Keratinocyte (primary cell): Measurements from ENCODE around the gene UBASH3B. TPM values are rescaled to one million over a fixed set of nuclear protein-coding genes. Genes with fewer than 3 reads are reported as not detected.

Source experiments
- DNase-seq: peaks from one replicate; pipeline ENCODE4 v3.0.0-alpha.2; 2011; ENCODE audit warnings: low read depth, missing footprints, low spot score
- FAIRE-seq: peaks from 2 replicates; lab custom pipeline; 2011; peaks lifted over from hg19 to GRCh38; lab: Jason Lieb, UNC
- H2AFZ ChIP-seq: 2 replicates; pipeline ENCODE4 v1.6.0; 2012; ENCODE audit warnings: low read length, control low read depth, inconsistent platforms; ENCODE audit not compliant: control insufficient read depth
- H3K27ac ChIP-seq: 2 replicates; pipeline ENCODE4 v1.5.1; 2011; ENCODE audit warnings: low read length; ENCODE audit not compliant: control insufficient read depth, insufficient read depth
- H3K27me3 ChIP-seq: 3 replicates; pipeline ENCODE4 v1.6.0; 2011; ENCODE audit warnings: low read length; ENCODE audit not compliant: control insufficient read depth, insufficient read depth; ENCODE audit errors: extremely low read depth
- H3K36me3 ChIP-seq, 2 experiments: 2 replicates in 1 of 2; 3 replicates in 1 of 2; pipeline ENCODE4 v1.5.1; 2011; ENCODE audit warnings: low read length in 2 of 2, mild to moderate bottlenecking in 1 of 2; ENCODE audit not compliant: control insufficient read depth in 2 of 2, insufficient read depth in 2 of 2; ENCODE audit errors: extremely low read depth in 1 of 2
- H3K4me1 ChIP-seq: 3 replicates; pipeline ENCODE4 v1.5.1; 2011; ENCODE audit warnings: low read length; ENCODE audit not compliant: control insufficient read depth, insufficient read depth; ENCODE audit errors: extremely low read depth
- H3K4me2 ChIP-seq: 3 replicates; pipeline ENCODE4 v1.6.0; 2011; ENCODE audit warnings: low read depth, low read length; ENCODE audit not compliant: control insufficient read depth, insufficient read depth; ENCODE audit errors: extremely low read depth
- H3K4me3 ChIP-seq, 3 experiments: fragments of 200-600 bp in 1 of 3; sonication (generic) in 1 of 3; 2 replicates in 2 of 3; 3 replicates in 1 of 3; pipeline ENCODE4 v1.5.1; 2011 to 2016; ENCODE audit warnings: low read length in 3 of 3, mild to moderate bottlenecking in 3 of 3, control low read depth in 2 of 3, inconsistent platforms in 1 of 3, low read depth in 1 of 3, mixed read lengths in 1 of 3, mixed run types in 1 of 3, moderate library complexity in 1 of 3; ENCODE audit not compliant: control insufficient read depth in 2 of 3, insufficient read depth in 2 of 3; ENCODE audit errors: extremely low read depth in 1 of 3
- H3K79me2 ChIP-seq: 2 replicates; pipeline ENCODE4 v1.6.0; 2012; ENCODE audit warnings: low read length; ENCODE audit not compliant: control insufficient read depth, insufficient read depth
- H3K9ac ChIP-seq: 3 replicates; pipeline ENCODE4 v1.6.0; 2011; ENCODE audit warnings: low read length; ENCODE audit not compliant: control insufficient read depth, insufficient read depth; ENCODE audit errors: extremely low read depth
- H3K9me1 ChIP-seq: 3 replicates; pipeline ENCODE4 v1.6.0; 2011; ENCODE audit warnings: low read length; ENCODE audit not compliant: control insufficient read depth, insufficient read depth; ENCODE audit errors: extremely low read depth
- H3K9me3 ChIP-seq: 2 replicates; pipeline ENCODE4 v1.5.1; 2012; ENCODE audit warnings: low read depth, low read length; ENCODE audit not compliant: control insufficient read depth
- H4K20me1 ChIP-seq: 3 replicates; pipeline ENCODE4 v1.6.0; 2011; ENCODE audit warnings: low read length; ENCODE audit not compliant: control insufficient read depth, insufficient read depth; ENCODE audit errors: extremely low read depth
- EZH2 ChIP-seq: IDR thresholded peaks from one replicate; pipeline ENCODE4 v1.6.1; 2012; ENCODE audit warnings: inconsistent platforms, mild to moderate bottlenecking, low read length, moderate library complexity
- dilution Hi-C: fragments of 300-500 bp; cut with MboI; formaldehyde crosslinking; loops from one replicate; pipeline ENCODE4 v1.7.0; 2020; ENCODE audit warnings: low sequenced_read_pairs; ENCODE audit not compliant: extremely low pct_ligation_motif_present
- polyA plus RNA-seq, 5 experiments: library from polyadenylated mRNA; depleted of rRNA in 3 of 5; stranded (reverse) in 3 of 5; stranded (forward) in 1 of 5; unstranded in 1 of 5; fragments of >200 nt; gene quantifications; 1 replicate in 1 of 5; 2 replicates in 3 of 5; 3 replicates in 1 of 5; pipeline versions ENCODE4 v1.2.1 to v1.2.3, GENCODE V29; 2011 to 2012; ENCODE audit warnings: missing spikeins in 2 of 5, low read depth in 1 of 5, low replicate concordance in 1 of 5
- TF ChIP-seq, protein P1 (sequence below), 3 experiments: IDR thresholded peaks in 1 of 3; conservative IDR thresholded peaks in 1 of 3; optimal IDR thresholded peaks in 1 of 3; 2 replicates in 2 of 3; 3 replicates in 1 of 3; pipeline versions ENCODE3 to v1.5.1; 2011; ENCODE audit warnings: low read length in 3 of 3, mild to moderate bottlenecking in 3 of 3, moderate library complexity in 2 of 3, control low read depth in 1 of 3, inconsistent platforms in 1 of 3; ENCODE audit not compliant: insufficient read depth in 2 of 3; ENCODE audit errors: extremely low read depth in 1 of 3

Gene UBASH3B
- polyA plus RNA-seq, 1 donor (not counting 4 experiments of a cell fraction or from before 2014, with no cell fraction given), result 25.0 TPM

DNA sequence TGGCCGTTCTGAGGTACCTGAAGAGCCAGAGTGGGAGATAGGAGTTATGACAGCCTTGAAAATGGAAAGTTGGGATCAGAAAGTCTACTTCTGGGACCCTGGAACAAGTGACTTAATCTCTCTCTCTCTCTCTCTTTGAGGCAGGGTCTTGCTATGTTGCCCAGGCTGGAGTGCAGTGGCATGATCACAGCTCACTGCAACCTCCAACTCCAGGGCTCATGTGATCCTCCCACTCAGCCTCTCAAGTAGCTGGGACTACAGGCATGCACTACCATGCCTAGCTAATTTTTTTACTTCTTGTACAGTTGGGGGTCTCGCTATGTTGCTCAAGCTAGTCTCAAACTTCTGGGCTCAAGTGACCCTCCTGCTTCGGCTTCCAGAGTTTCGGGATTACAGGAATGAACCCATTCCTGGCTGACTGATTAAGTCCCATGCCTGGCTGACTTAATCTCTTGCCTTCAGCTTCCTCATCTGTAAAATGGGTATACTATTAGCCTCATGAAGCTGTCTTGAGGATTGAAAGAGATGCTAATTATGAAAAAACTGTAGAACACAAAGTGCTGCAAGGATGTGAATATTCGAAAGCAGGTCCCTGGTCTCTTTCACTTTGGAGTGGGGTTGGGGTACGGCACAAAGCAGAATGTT is 87.7 kb downstream of the UBASH3B start:
- Histone ChIP-seq H2AFZ (no peak overlapping the region), H3K27me3 (no peaks in the 10 kb centered on the region), H3K9ac (no peak overlapping the region), H3K36me3 (peaks cover 1 to 5% of the 10 kb centered on the region in 2 experiments), H3K79me2 (peaks cover 35% of the 10 kb centered on the region), H3K4me2 (no peak overlapping the region), H3K9me3 (no peaks in the 10 kb centered on the region), H4K20me1 (peaks cover 4% of the 10 kb centered on the region), H3K4me3 (no peak overlapping the region), H3K4me1 (peaks cover under 1% of the 10 kb centered on the region), H3K9me1 (peaks cover 3% of the 10 kb centered on the region), H3K27ac (no peak overlapping the region)
- DNase-seq (no peak), FAIRE-seq (no peak)
- TF ChIP-seq, protein P1, sequence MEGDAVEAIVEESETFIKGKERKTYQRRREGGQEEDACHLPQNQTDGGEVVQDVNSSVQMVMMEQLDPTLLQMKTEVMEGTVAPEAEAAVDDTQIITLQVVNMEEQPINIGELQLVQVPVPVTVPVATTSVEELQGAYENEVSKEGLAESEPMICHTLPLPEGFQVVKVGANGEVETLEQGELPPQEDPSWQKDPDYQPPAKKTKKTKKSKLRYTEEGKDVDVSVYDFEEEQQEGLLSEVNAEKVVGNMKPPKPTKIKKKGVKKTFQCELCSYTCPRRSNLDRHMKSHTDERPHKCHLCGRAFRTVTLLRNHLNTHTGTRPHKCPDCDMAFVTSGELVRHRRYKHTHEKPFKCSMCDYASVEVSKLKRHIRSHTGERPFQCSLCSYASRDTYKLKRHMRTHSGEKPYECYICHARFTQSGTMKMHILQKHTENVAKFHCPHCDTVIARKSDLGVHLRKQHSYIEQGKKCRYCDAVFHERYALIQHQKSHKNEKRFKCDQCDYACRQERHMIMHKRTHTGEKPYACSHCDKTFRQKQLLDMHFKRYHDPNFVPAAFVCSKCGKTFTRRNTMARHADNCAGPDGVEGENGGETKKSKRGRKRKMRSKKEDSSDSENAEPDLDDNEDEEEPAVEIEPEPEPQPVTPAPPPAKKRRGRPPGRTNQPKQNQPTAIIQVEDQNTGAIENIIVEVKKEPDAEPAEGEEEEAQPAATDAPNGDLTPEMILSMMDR (optimal IDR thresholded peaks at IDR 0.05 in 1 of 3, IDR thresholded peaks at IDR 0.05 in 1 of 3, conservative IDR thresholded peaks at IDR 0.05 in 1 of 3; ENCODE audit: extremely low read depth in 1 of 3, insufficient read depth in 2 of 3, low read length in 3 of 3), result no peak
- TF ChIP-seq EZH2, result no peak
- dilution Hi-C loops, result no loop called here

DNA sequence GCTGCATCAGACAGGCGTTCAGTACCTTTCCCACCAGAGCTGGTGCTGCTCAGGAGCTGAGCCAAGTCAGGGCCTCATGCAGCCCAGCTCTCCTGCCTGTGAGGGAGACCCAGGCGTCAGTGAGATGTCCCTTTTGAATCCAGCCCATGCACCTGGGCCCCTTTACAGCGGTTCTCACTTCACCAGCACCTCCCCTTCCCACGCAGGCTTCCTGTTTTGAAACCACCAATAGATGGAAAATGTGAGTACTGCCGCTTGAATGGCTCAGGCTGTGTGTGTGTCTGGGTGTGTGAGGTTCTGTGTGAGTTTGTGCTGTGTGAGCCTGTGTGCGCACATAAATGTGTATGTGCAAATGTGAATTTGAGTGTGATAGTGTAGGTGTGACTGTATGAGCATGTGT is 88.4 kb downstream of the UBASH3B start:
- no peak overlapping the region for H2AFZ ChIP-seq
- dilution Hi-C loops, result no loop called here
- H3K4me3 ChIP-seq, result no peak overlapping the region
- H3K9me3 ChIP-seq, result no peaks in the 10 kb centered on the region
- no peak for TF ChIP-seq EZH2
- TF ChIP-seq, protein P1 (optimal IDR thresholded peaks at IDR 0.05 in 1 of 3, IDR thresholded peaks at IDR 0.05 in 1 of 3, conservative IDR thresholded peaks at IDR 0.05 in 1 of 3; ENCODE audit: extremely low read depth in 1 of 3, insufficient read depth in 2 of 3, low read length in 3 of 3), result no peak
- no peak for DNase-seq
- H3K9ac ChIP-seq, result no peak overlapping the region
- H3K27me3 ChIP-seq, result no peaks in the 10 kb centered on the region
- peaks cover 35% of the 10 kb centered on the region for H3K79me2 ChIP-seq
- no peak overlapping the region for H3K4me2 ChIP-seq
- peaks cover 1 to 6% of the 10 kb centered on the region in 2 experiments for H3K36me3 ChIP-seq
- peaks cover 6% of the 10 kb centered on the region for H4K20me1 ChIP-seq
- no peak overlapping the region for H3K27ac ChIP-seq
- H3K4me1 ChIP-seq, result peaks cover 7% of the 10 kb centered on the region
- H3K9me1 ChIP-seq, result peaks cover 4% of the 10 kb centered on the region
- FAIRE-seq, result no peak
